Activated CD4-positive, alpha-beta T cell treated with anti-CD3 and anti-CD28 coated beads, Interleukin-2, Interleukin-6, amounts not matched to agents 100 ng/mL and 50 ng/mL, durations not matched to agents 16 hours and 8 hours (primary cell): ENCODE data around the gene FIBIN.
A peak's percentile ranks its signal among the peaks of the same experiment; 100 is the strongest.
"Not testable (repeated sequence)": the region's sequence is repeated elsewhere in the genome, so short reads cannot be mapped to it uniquely, and the experiment has no call there.

ENCODE experiments used
- DNase-seq: peaks from one replicate; pipeline ENCODE4 v3.0.0-alpha.2; 2020

FIBIN gene

GRCh38 chr11:26993965-26994457 is at the start of gene FIBIN:
TSS of gene FIBIN (plus strand) at chr11:26994112. CDS start at chr11:26994527, 415 bp downstream.
- no peak for DNase-seq

GRCh38 chr11:26944866-26945664 is 48.8 kb upstream of the FIBIN start:
- DNase-seq, result no peak

GRCh38 chr11:26946257-26946716 is 47.6 kb upstream of the FIBIN start:
- peak; percentile 2 for DNase-seq

GRCh38 chr11:26947379-26947844 is 46.5 kb upstream of the FIBIN start:
- DNase-seq, result no peak

- DNase-seq, result no peak
Observed at GRCh38 chr11:26947904-26948639, 45.8 kb upstream of the FIBIN start.

- no peak for DNase-seq
Observed at GRCh38 chr11:26948881-26949280, 45.0 kb upstream of the FIBIN start.

GRCh38 chr11:26949846-26950245 is 44.1 kb upstream of the FIBIN start:
- no peak for DNase-seq

- DNase-seq, result no peak
Observed at GRCh38 chr11:26950260-26950719, 43.6 kb upstream of the FIBIN start.

GRCh38 chr11:26951809-26952515 is 42.0 kb upstream of the FIBIN start:
- no peak for DNase-seq

GRCh38 chr11:26953770-26954392 is 40.0 kb upstream of the FIBIN start:
- DNase-seq, result no peak

- no peak for DNase-seq
Observed at GRCh38 chr11:26958005-26958701, 35.8 kb upstream of the FIBIN start.

- no peak for DNase-seq
Observed at GRCh38 chr11:26958702-26959049, 35.2 kb upstream of the FIBIN start.

- DNase-seq, result no peak
Observed at GRCh38 chr11:26960281-26960680, 33.6 kb upstream of the FIBIN start.

- no peak for DNase-seq
Observed at GRCh38 chr11:26963764-26964163, 30.1 kb upstream of the FIBIN start.

- DNase-seq, result no peak
Observed at GRCh38 chr11:26964339-26964738, 29.6 kb upstream of the FIBIN start.

GRCh38 chr11:26964847-26965485 is 28.9 kb upstream of the FIBIN start:
- DNase-seq, result not testable (repeated sequence)

GRCh38 chr11:26971961-26972360 is 22.0 kb upstream of the FIBIN start:
- DNase-seq, result no peak

- DNase-seq, result no peak
Observed at GRCh38 chr11:26974069-26974783, 19.7 kb upstream of the FIBIN start.

GRCh38 chr11:26974996-26975395 is 18.9 kb upstream of the FIBIN start:
- DNase-seq, result no peak

- DNase-seq, result no peak
Observed at GRCh38 chr11:26976389-26976788, 17.5 kb upstream of the FIBIN start.

- not testable (repeated sequence) for DNase-seq
Observed at GRCh38 chr11:26977209-26977608, 16.7 kb upstream of the FIBIN start.
